Natural killer cell (primary cell): Measurements from ENCODE around the gene SLBP. TPM values are rescaled to one million over a fixed set of nuclear protein-coding genes. Genes with fewer than 3 reads are reported as not detected.

Source experiments
- ATAC-seq, 3 donors: fragments of 150-1000 bp in 2 of 3; fragments of 200-7000 bp in 1 of 3; cut with Tn5 transposase; 1 replicate in 1 of 3; 2 replicates in 2 of 3; pipeline ENCODE4 v1.10.0; 2021; ENCODE audit warnings: mild to moderate bottlenecking in 2 of 3, moderate library complexity in 2 of 3
- DNase-seq, 2 donors: peaks; one replicate each; pipeline versions ENCODE4 v3.0.0 to v3.0.0-alpha.2; 2013 to 2021; ENCODE audit warnings: mixed read lengths in 1 of 2
- H3K27ac ChIP-seq: one replicate; pipeline ENCODE4 v1.5.1; 2013; ENCODE audit warnings: mild to moderate bottlenecking, low read length
- H3K27me3 ChIP-seq: one replicate; pipeline ENCODE4 v1.6.1; 2013; ENCODE audit warnings: low read length; ENCODE audit not compliant: control insufficient read depth, insufficient read depth
- H3K36me3 ChIP-seq: one replicate; pipeline ENCODE4 v1.6.1; 2013; ENCODE audit warnings: low read length; ENCODE audit not compliant: control insufficient read depth, insufficient read depth
- H3K4me1 ChIP-seq: one replicate; pipeline ENCODE4 v1.6.1; 2013; ENCODE audit warnings: low read length; ENCODE audit not compliant: control insufficient read depth, insufficient read depth
- H3K4me3 ChIP-seq: one replicate; pipeline ENCODE4 v1.5.1; 2013; ENCODE audit warnings: low read length
- H3K9me3 ChIP-seq: one replicate; pipeline ENCODE4 v1.6.1; 2013; ENCODE audit warnings: low read length; ENCODE audit not compliant: control insufficient read depth, insufficient read depth
- H3K27ac Mint-ChIP-seq, 2 donors: one replicate each; pipeline ENCODE4 v1.8.0; 2022; ENCODE audit warnings: mild to moderate bottlenecking in 2 of 2, mixed read lengths in 2 of 2, moderate library complexity in 1 of 2
- H3K27me3 Mint-ChIP-seq, 2 donors: one replicate each; pipeline ENCODE4 v1.8.0; 2022; ENCODE audit warnings: low read depth in 2 of 2, mixed read lengths in 2 of 2
- H3K36me3 Mint-ChIP-seq: one replicate; pipeline ENCODE4 v1.8.0; 2022; ENCODE audit warnings: mixed read lengths
- H3K4me1 Mint-ChIP-seq, 2 donors: one replicate each; pipeline ENCODE4 v1.8.0; 2022; ENCODE audit warnings: mixed read lengths in 2 of 2
- H3K4me3 Mint-ChIP-seq: one replicate; pipeline ENCODE4 v1.8.0; 2022; ENCODE audit warnings: mild to moderate bottlenecking, moderate library complexity, mixed read lengths
- H3K9me3 Mint-ChIP-seq, 2 donors: one replicate each; pipeline ENCODE4 v1.8.0; 2022; ENCODE audit warnings: mixed read lengths in 2 of 2
- CTCF ChIP-seq: fragments of 200-600 bp; IDR thresholded peaks from one replicate; pipeline ENCODE4 v1.8.0; 2022; ENCODE audit warnings: antibody characterized with exemption
- WGBS: methylation state at CpG from one replicate; pipeline ENCODE4 v1.1.7; 2013; ENCODE audit warnings: missing lambda C conversion rate; ENCODE audit not compliant: insufficient coverage; 5-methylcytosine and 5-hydroxymethylcytosine counted together
- intact Hi-C: fragments of 100-400 bp; cut with micrococcal nuclease; formaldehyde crosslinking; loops from one replicate; pipeline ENCODE4 v1.14.2; 2022
- total RNA-seq, 4 donors: library from RNA; stranded (reverse); fragments of 120-200 nt in 1 of 4; gene quantifications; one replicate each; pipeline versions ENCODE4 v1.2.3 to v1.2.4, GENCODE V29; 2013 to 2022

Gene SLBP
- total RNA-seq, 3 donors from 2014 or later (not counting 1 experiment from before 2014, with no cell fraction given): 29.5 to 38.8 (median 38.6) TPM

DNA sequence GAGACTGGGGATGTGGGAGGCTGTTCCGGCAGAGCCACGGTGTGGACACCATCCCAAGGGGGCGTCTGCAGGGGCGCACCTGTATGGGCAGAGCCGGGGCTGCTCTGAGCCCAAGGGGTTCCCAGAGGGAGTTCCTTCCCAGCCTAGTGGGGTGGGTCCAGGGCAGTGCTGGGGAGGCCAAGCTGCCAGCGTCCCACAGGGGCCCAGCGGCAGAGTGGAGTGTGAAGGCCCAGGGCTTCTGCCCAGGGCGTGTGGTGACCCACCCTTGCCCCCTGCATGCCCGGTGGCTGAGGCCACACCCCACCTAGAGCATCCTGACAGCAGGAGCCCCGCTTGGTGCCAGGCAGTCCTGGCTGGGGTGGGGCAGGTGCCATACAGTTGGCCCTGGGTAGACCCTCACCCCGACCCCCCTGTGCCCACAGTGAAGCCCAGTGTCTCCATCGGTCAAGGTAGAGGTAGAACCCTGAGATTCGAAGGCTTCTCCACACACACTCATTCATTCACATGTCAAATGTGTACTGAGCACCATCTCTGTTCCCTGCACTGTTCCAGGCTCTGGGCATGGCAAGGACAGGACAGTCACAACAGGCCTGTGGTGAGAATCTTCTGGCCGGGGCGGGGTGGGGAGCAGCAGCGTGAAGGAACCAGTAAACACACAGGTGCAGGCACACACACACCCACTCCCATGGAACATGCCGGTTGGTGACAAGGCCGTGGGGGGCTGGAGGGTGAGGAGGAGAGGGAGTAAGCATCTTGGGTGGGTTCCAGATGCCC is 38.4 kb upstream of the SLBP start:
- H3K36me3 Mint-ChIP-seq: no peaks in the 10 kb centered on the region
- WGBS: 93% methylated on average over 13 of the region's 18 CpGs
- Histone ChIP-seq H3K9me3 (no peaks in the 10 kb centered on the region), H3K36me3 (no peaks in the 10 kb centered on the region), H3K4me1 (peaks cover 27% of the 10 kb centered on the region), H3K27me3 (no peaks in the 10 kb centered on the region), H3K4me3 (no peak overlapping the region), H3K27ac (no peak overlapping the region)
- ATAC-seq (no peak), DNase-seq (no peak)
- TF ChIP-seq CTCF: no peak
- intact Hi-C loops: no loop called here
- H3K9me3 Mint-ChIP-seq: no peaks in the 10 kb centered on the region
- H3K4me3 Mint-ChIP-seq: no peak overlapping the region
- H3K27me3 Mint-ChIP-seq: no peaks in the 10 kb centered on the region
- H3K4me1 Mint-ChIP-seq: no peaks in the 10 kb centered on the region
- no peak overlapping the region for H3K27ac Mint-ChIP-seq

DNA sequence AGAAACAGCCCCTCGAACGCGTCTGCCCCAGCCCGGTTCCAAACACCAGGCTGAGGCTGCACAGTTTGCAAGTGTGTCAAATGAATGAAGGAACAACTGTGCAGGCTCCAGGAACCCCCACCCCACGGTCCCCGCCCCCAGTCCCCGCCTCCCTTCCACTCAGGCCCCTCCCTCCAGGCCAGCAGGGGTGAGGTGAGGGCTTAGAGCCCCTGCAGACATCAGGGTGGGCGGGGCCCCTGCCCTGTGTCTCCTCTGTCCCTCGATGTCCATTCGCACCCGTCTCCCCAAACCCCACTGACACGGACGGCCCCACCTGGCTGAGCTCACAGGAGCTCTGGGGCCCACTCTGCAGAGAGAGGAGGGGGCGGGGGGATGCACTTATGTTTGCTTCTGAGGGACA is 37.7 kb upstream of the SLBP start:
- Histone ChIP-seq H3K4me3 (no peak overlapping the region), H3K4me1 (peaks cover 27% of the 10 kb centered on the region), H3K27me3 (no peaks in the 10 kb centered on the region), H3K27ac (no peak overlapping the region), H3K9me3 (no peaks in the 10 kb centered on the region), H3K36me3 (no peaks in the 10 kb centered on the region)
- no peaks in the 10 kb centered on the region for H3K4me1 Mint-ChIP-seq
- 90% methylated on average over 12 of the region's 14 CpGs for WGBS
- H3K4me3 Mint-ChIP-seq: no peak overlapping the region
- no peaks in the 10 kb centered on the region for H3K36me3 Mint-ChIP-seq
- ATAC-seq (no peak), DNase-seq (no peak)
- no peaks in the 10 kb centered on the region for H3K9me3 Mint-ChIP-seq
- no peak overlapping the region for H3K27ac Mint-ChIP-seq
- intact Hi-C loops: loop anchor here (10.0 kb wide), 1 partner anchor 65 kb away; no protein-coding TSS in a partner anchor
- no peaks in the 10 kb centered on the region for H3K27me3 Mint-ChIP-seq
- TF ChIP-seq CTCF: no peak

- Histone ChIP-seq H3K27me3 (no peaks in the 10 kb centered on the region), H3K4me1 (peaks cover 27% of the 10 kb centered on the region), H3K27ac (no peak overlapping the region), H3K36me3 (no peaks in the 10 kb centered on the region), H3K9me3 (no peaks in the 10 kb centered on the region), H3K4me3 (no peak overlapping the region)
- H3K36me3 Mint-ChIP-seq: no peaks in the 10 kb centered on the region
- intact Hi-C loops: loop anchor here (10.0 kb wide), 1 partner anchor 65 kb away; no protein-coding TSS in a partner anchor
- ATAC-seq: no peak
- no peaks in the 10 kb centered on the region for H3K4me1 Mint-ChIP-seq
- no peaks in the 10 kb centered on the region for H3K27me3 Mint-ChIP-seq
- H3K4me3 Mint-ChIP-seq: no peak overlapping the region
- no peak for TF ChIP-seq CTCF
- 96% methylated on average over 1 of the region's 3 CpGs for WGBS
- DNase-seq: no peak
- no peak overlapping the region for H3K27ac Mint-ChIP-seq
- H3K9me3 Mint-ChIP-seq: no peaks in the 10 kb centered on the region
Observed at GRCh38 chr4:1749370-1749769, 37.3 kb upstream of the SLBP start.
